GM21529 (cell line): ENCODE data around the gene ACAT2.
"Not testable (repeated sequence)": the region's sequence is repeated elsewhere in the genome, so short reads cannot be mapped to it uniquely, and the experiment has no call there.

ENCODE experiments used
- ATAC-seq: cut with Tn5 transposase; IDR thresholded peaks from one replicate; pipeline ENCODE4 v1.9.1; 2021; ENCODE audit not compliant: unreplicated experiment

ACAT2 gene

GRCh38 chr6:159729598-159730331 lies 32.1 kb upstream of the ACAT2 start:
- peak; percentile 24 for ATAC-seq

GRCh38 chr6:159730332-159730676 lies 31.5 kb upstream of the ACAT2 start:
- no peak for ATAC-seq

GRCh38 chr6:159732550-159732949 lies 29.3 kb upstream of the ACAT2 start:
- ATAC-seq, result not testable (repeated sequence)

- not testable (repeated sequence) for ATAC-seq
Observed at GRCh38 chr6:159733395-159733794, 28.4 kb upstream of the ACAT2 start.

- no peak for ATAC-seq
Observed at GRCh38 chr6:159736908-159737307, 24.9 kb upstream of the ACAT2 start.

GRCh38 chr6:159739341-159739740 lies 22.5 kb upstream of the ACAT2 start:
- no peak for ATAC-seq

GRCh38 chr6:159742165-159742564 lies 19.7 kb upstream of the ACAT2 start:
- ATAC-seq, result no peak

- ATAC-seq, result no peak
Observed at GRCh38 chr6:159745081-159745480, 16.8 kb upstream of the ACAT2 start.

GRCh38 chr6:159746759-159747158 lies 15.1 kb upstream of the ACAT2 start:
- ATAC-seq, result no peak

- not testable (repeated sequence) for ATAC-seq
Observed at GRCh38 chr6:159748127-159748526, 13.7 kb upstream of the ACAT2 start.

- ATAC-seq, result no peak
Observed at GRCh38 chr6:159751448-159751847, 10.4 kb upstream of the ACAT2 start.

GRCh38 chr6:159753081-159753872 lies 8.6 kb upstream of the ACAT2 start:
- ATAC-seq, result no peak

- no peak for ATAC-seq
Observed at GRCh38 chr6:159754401-159754800, 7.4 kb upstream of the ACAT2 start.

GRCh38 chr6:159754959-159755914 lies 6.6 kb upstream of the ACAT2 start:
- no peak for ATAC-seq

- no peak for ATAC-seq
Observed at GRCh38 chr6:159756508-159756907, 5.3 kb upstream of the ACAT2 start.

- no peak for ATAC-seq
Observed at GRCh38 chr6:159758031-159759001, 3.5 kb upstream of the ACAT2 start.

- no peak for ATAC-seq
Observed at GRCh38 chr6:159759645-159760044, 2.2 kb upstream of the ACAT2 start.

- ATAC-seq, result no peak
Observed at GRCh38 chr6:159760602-159761057, 1.2 kb upstream of the ACAT2 start.

GRCh38 chr6:159761129-159761872 lies 544 bp upstream of the ACAT2 start:
- ATAC-seq, result no peak
